HCT116 (cell line): Measurements from ENCODE around the gene SPIN2A. TPM values are rescaled to one million over a fixed set of nuclear protein-coding genes. Genes with fewer than 3 reads are reported as not detected.

Experiments
- ATAC-seq: fragments of 200-7000 bp; cut with Tn5 transposase; 2 replicates; pipeline ENCODE4 v1.9.1; 2020; ENCODE audit warnings: mild to moderate bottlenecking, moderate library complexity
- BruUV-seq: library from RNA; stranded (reverse); fragments of 400-500 nt; replicated peaks from 2 replicates; lab custom pipeline; 2021; lab: Mats Ljungman, UMichigan
- CTCF ChIA-PET: fragments of 300-600 bp; sonication (Branson Sonifier 250); formaldehyde crosslinking; loops from one replicate; lab custom pipeline; 2021; ENCODE audit warnings: antibody characterized with exemption; lab: Charles Lee
- POLR2A ChIA-PET: fragments of 300-600, 350-600 bp; sonication (Branson Sonifier 250); formaldehyde crosslinking; loops from one replicate; lab custom pipeline; 2021; ENCODE audit warnings: antibody characterized with exemption; lab: Charles Lee
- RAD21 ChIA-PET, 2 experiments: fragments of 300-600 bp; sonication (Branson Sonifier 250); formaldehyde crosslinking; loops; one replicate each; lab custom pipeline; 2023; ENCODE audit warnings: low total read pairs in 2 of 2; ENCODE audit not compliant: uncharacterized antibody in 2 of 2, unreplicated experiment in 2 of 2, low non-redundant PET in 1 of 2; lab: Charles Lee
- DNase-seq: peaks from one replicate; pipeline ENCODE4 v3.0.0-alpha.2; 2010; ENCODE audit warnings: low read depth, low spot score
- H2AFZ ChIP-seq: fragments of 200-600 bp; shearing (Covaris generic), sonication (generic); 2 replicates; pipeline ENCODE4 v1.6.1; 2017; ENCODE audit warnings: low read depth, mixed run types, mixed read lengths, antibody characterized with exemption, low read length; ENCODE audit not compliant: poor library complexity, severe bottlenecking
- H3K27ac ChIP-seq: 2 replicates; pipeline ENCODE4 v1.5.1; 2012; ENCODE audit warnings: low read depth, low read length
- H3K27me3 ChIP-seq: fragments of 200-600 bp; sonication (generic); 2 replicates; pipeline ENCODE4 v1.6.1; 2016; ENCODE audit warnings: mixed run types, low read length, mixed read lengths; ENCODE audit not compliant: insufficient read depth
- H3K36me3 ChIP-seq, 2 experiments: fragments of 200-500 bp in 1 of 2; fragments of 200-600 bp in 1 of 2; sonication (Bioruptor generic) in 1 of 2; sonication (generic) in 1 of 2; 2 replicates each; pipeline versions ENCODE4 v1.5.1 to v1.6.1; 2014 to 2016; ENCODE audit warnings: low read length in 2 of 2, inconsistent platforms in 1 of 2, mixed read lengths in 1 of 2, mixed run types in 1 of 2; ENCODE audit not compliant: insufficient read depth in 2 of 2, control insufficient read depth in 1 of 2
- H3K4me1 ChIP-seq, 2 experiments: fragments of 200-600 bp in 1 of 2; sonication (generic) in 1 of 2; 2 replicates each; pipeline versions ENCODE4 v1.5.1 to v1.6.1; 2012 to 2017; ENCODE audit warnings: low read length in 2 of 2, inconsistent platforms in 1 of 2, mild to moderate bottlenecking in 1 of 2, mixed read lengths in 1 of 2, mixed run types in 1 of 2, moderate library complexity in 1 of 2; ENCODE audit not compliant: insufficient read depth in 2 of 2, control insufficient read depth in 1 of 2
- H3K4me2 ChIP-seq: fragments of 200-600 bp; sonication (generic); 2 replicates; pipeline ENCODE4 v1.6.1; 2017; ENCODE audit warnings: mixed run types, low read length, mixed read lengths
- H3K4me3 ChIP-seq, 2 experiments: fragments of 200-600 bp in 1 of 2; sonication (generic) in 1 of 2; replicated peaks in 1 of 2; 2 replicates each; pipeline ENCODE4 v1.5.1; 2011 to 2016; ENCODE audit warnings: low read length in 2 of 2, control low read depth in 1 of 2, low read depth in 1 of 2, mild to moderate bottlenecking in 1 of 2, mixed read lengths in 1 of 2, mixed run types in 1 of 2
- H3K79me2 ChIP-seq: fragments of 200-600 bp; sonication (generic); 2 replicates; pipeline ENCODE4 v1.6.1; 2017; ENCODE audit warnings: mild to moderate bottlenecking, mixed run types, low read length, moderate library complexity, mixed read lengths; ENCODE audit not compliant: insufficient read depth
- H3K9ac ChIP-seq: fragments of 200-600 bp; sonication (generic); 2 replicates; pipeline ENCODE4 v1.6.1; 2016; ENCODE audit warnings: low read length, mixed read lengths
- H3K9me2 ChIP-seq: fragments of 200-600 bp; sonication (generic), shearing (Covaris generic); 2 replicates; pipeline ENCODE4 v1.6.1; 2017; ENCODE audit warnings: mixed run types, mild to moderate bottlenecking, moderate library complexity; ENCODE audit not compliant: insufficient read depth
- H3K9me3 ChIP-seq, 2 experiments: fragments of 200-500 bp in 1 of 2; fragments of 200-600 bp in 1 of 2; sonication (Bioruptor generic) in 1 of 2; sonication (generic) in 1 of 2; 2 replicates each; pipeline ENCODE4 v1.6.1; 2014 to 2017; ENCODE audit warnings: low read length in 2 of 2, mixed read lengths in 2 of 2, inconsistent platforms in 1 of 2, low read depth in 1 of 2, mild to moderate bottlenecking in 1 of 2, mixed run types in 1 of 2, moderate library complexity in 1 of 2; ENCODE audit not compliant: control insufficient read depth in 1 of 2, insufficient read depth in 1 of 2
- H4K20me1 ChIP-seq: fragments of 200-600 bp; sonication (generic), shearing (Covaris generic); 2 replicates; pipeline ENCODE4 v1.6.1; 2017; ENCODE audit warnings: mixed run types, mild to moderate bottlenecking, moderate library complexity; ENCODE audit not compliant: insufficient read depth
- CBX3 ChIP-seq: IDR thresholded peaks from 2 replicates; pipeline ENCODE4 v1.6.1; 2012; ENCODE audit warnings: low read depth
- CEBPB ChIP-seq: IDR thresholded peaks from 2 replicates; pipeline ENCODE4 v1.6.1; 2012; ENCODE audit warnings: low read depth
- CTCF ChIP-seq, 3 experiments: fragments of 200-600 bp in 1 of 3; sonication (generic) in 1 of 3; IDR thresholded peaks in 2 of 3; conservative IDR thresholded peaks in 1 of 3; 2 replicates each; pipeline ENCODE4 v1.5.1; 2012 to 2017; ENCODE audit warnings: low read depth in 2 of 3, low read length in 2 of 3, antibody characterized with exemption in 1 of 3, borderline replicate concordance in 1 of 3, control low read depth in 1 of 3, mild to moderate bottlenecking in 1 of 3, mixed read lengths in 1 of 3, mixed run types in 1 of 3, moderate library complexity in 1 of 3; ENCODE audit not compliant: insufficient read depth in 1 of 3
- EGR1 ChIP-seq: IDR thresholded peaks from 2 replicates; pipeline ENCODE4 v1.6.1; 2012; ENCODE audit warnings: low read depth
- ELF1 ChIP-seq: IDR thresholded peaks from 2 replicates; pipeline ENCODE4 v1.6.1; 2012; ENCODE audit warnings: low read depth, borderline replicate concordance
- EZH2 ChIP-seq: fragments of 200-600 bp; sonication (generic); IDR thresholded peaks from 2 replicates; pipeline ENCODE4 v1.6.1; 2017; ENCODE audit warnings: antibody characterized with exemption, mixed run types
- EZH2phosphoT487 ChIP-seq: fragments of 200-600 bp; IDR thresholded peaks from 2 replicates; pipeline ENCODE4 v1.6.1; 2018; ENCODE audit warnings: antibody characterized with exemption, borderline replicate concordance
- JUND ChIP-seq: IDR thresholded peaks from 2 replicates; pipeline ENCODE4 v1.6.1; 2012
- MAX ChIP-seq: IDR thresholded peaks from 2 replicates; pipeline ENCODE4 v1.6.1; 2012
- POLR2A ChIP-seq: IDR thresholded peaks from 2 replicates; pipeline ENCODE4 v1.7.0; 2011; ENCODE audit warnings: borderline replicate concordance; ENCODE audit not compliant: insufficient read depth, insufficient read length; ENCODE audit errors: extremely low read depth
- POLR2AphosphoS5 ChIP-seq: IDR thresholded peaks from 2 replicates; pipeline ENCODE4 v1.6.1; 2011; ENCODE audit warnings: mild to moderate bottlenecking, low read depth, low read length, moderate library complexity
- RAD21 ChIP-seq: IDR thresholded peaks from 2 replicates; pipeline ENCODE4 v1.6.1; 2012; ENCODE audit warnings: low read depth, mild to moderate bottlenecking
- REST ChIP-seq: IDR thresholded peaks from 2 replicates; pipeline ENCODE4 v1.6.1; 2012; ENCODE audit warnings: low read depth
- SIN3A ChIP-seq: IDR thresholded peaks from 2 replicates; pipeline ENCODE4 v1.6.1; 2012; ENCODE audit warnings: low read depth
- SRF ChIP-seq: IDR thresholded peaks from 2 replicates; pipeline ENCODE4 v1.6.1; 2012; ENCODE audit warnings: low read depth
- TCF7L2 ChIP-seq: IDR thresholded peaks from 2 replicates; pipeline ENCODE4 v1.7.0; 2011; ENCODE audit warnings: borderline replicate concordance, inconsistent platforms; ENCODE audit not compliant: insufficient read depth, insufficient read length; ENCODE audit errors: extremely low read depth
- ZBTB33 ChIP-seq: IDR thresholded peaks from 2 replicates; pipeline ENCODE4 v1.6.1; 2011; ENCODE audit warnings: mild to moderate bottlenecking, low read length, moderate library complexity; ENCODE audit not compliant: insufficient replicate concordance; ENCODE audit errors: extremely low read depth
- ZFX ChIP-seq: fragments of 450-650 bp; IDR thresholded peaks from 2 replicates; pipeline ENCODE4 v1.6.1; 2017
- ZNF274 ChIP-seq: fragments of 200-500 bp; sonication (Bioruptor generic); IDR thresholded peaks from 2 replicates; pipeline ENCODE4 v1.6.1; 2014; ENCODE audit warnings: mild to moderate bottlenecking, low read depth, low read length, inconsistent platforms
- intact Hi-C: fragments of 100-400 bp; cut with micrococcal nuclease; formaldehyde crosslinking; loops from 2 replicates; pipeline ENCODE4 v1.10.0; 2022
- total RNA-seq: library from RNA; stranded (reverse); gene quantifications from one replicate; pipeline ENCODE4 v1.2.1, GENCODE V29; 2021; ENCODE audit not compliant: unreplicated experiment

SPIN2A gene
- total RNA-seq, 1 experiment from 2014 or later, result 0.54 TPM

DNA sequence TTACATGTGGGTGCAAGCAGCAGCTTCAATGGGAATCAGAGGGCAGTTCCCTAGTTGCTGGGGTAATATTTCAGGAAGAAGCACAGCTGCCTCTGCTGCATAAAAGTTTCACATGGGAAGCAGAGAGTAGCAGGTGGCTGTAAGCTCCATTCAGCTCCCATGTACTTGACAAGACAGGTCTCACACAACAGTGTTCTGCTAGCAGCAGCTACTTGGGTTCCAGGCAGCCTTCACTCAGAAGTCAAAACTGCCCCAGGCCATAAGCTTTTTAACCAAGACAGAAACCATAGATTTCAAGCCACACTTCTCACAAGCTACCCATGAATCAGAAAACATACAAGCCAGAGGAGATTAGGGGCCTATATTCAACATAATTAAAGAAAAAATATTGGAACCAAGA lies 41.4 kb upstream of the SPIN2A start (continued):
- TF ChIP-seq ELF1 (no peak), ZFX (no peak), SIN3A (no peak), EZH2phosphoT487 (no peak), TCF7L2 (no peak), POLR2A (no peak)

- intact Hi-C loops, result no loop called here
- H3K9me3 ChIP-seq, result no peaks in the 10 kb centered on the region
- no peaks in the 10 kb centered on the region for H3K27me3 ChIP-seq
- no peaks in the 10 kb centered on the region for H3K4me1 ChIP-seq
- H3K79me2 ChIP-seq, result no peaks in the 10 kb centered on the region
- TF ChIP-seq REST (no peak), POLR2A (no peak), EZH2 (no peak), RAD21 (no peak), CBX3 (no peak), ELF1 (no peak), EZH2phosphoT487 (no peak), ZNF274 (no peak), MAX (no peak), SRF (no peak), CTCF (IDR thresholded peaks at IDR 0.05 in 2 of 3, conservative IDR thresholded peaks at IDR 0.05 in 1 of 3; ENCODE audit: borderline replicate concordance in 1 of 3, insufficient read depth in 1 of 3, low read depth in 2 of 3, low read length in 2 of 3) (no peak), JUND (no peak), SIN3A (no peak), ZBTB33 (no peak), POLR2AphosphoS5 (no peak), ZFX (no peak), CEBPB (no peak), EGR1 (no peak), TCF7L2 (no peak)
- TF ChIP-seq, all 23 proteins: peak for 0
- Histone ChIP-seq H2AFZ (no peak overlapping the region), H3K4me3 (no peak overlapping the region), H3K4me2 (no peak overlapping the region), H3K9ac (no peak overlapping the region), H4K20me1 (no peaks in the 10 kb centered on the region), H3K9me2 (no peaks in the 10 kb centered on the region), H3K36me3 (no peaks in the 10 kb centered on the region), H3K27ac (no peak overlapping the region)
- ATAC-seq, result no peak
- ChIA-PET POLR2A (no interaction called here), CTCF (no interaction called here), RAD21 (no interaction called here)
- BruUV-seq, result no TSS peak
- no peak for DNase-seq
These were observed 39.9 kb upstream of the SPIN2A start for GRCh38 chrX:57177070-57177469.
